ENCODE data around the gene CLCN2.

DNA sequence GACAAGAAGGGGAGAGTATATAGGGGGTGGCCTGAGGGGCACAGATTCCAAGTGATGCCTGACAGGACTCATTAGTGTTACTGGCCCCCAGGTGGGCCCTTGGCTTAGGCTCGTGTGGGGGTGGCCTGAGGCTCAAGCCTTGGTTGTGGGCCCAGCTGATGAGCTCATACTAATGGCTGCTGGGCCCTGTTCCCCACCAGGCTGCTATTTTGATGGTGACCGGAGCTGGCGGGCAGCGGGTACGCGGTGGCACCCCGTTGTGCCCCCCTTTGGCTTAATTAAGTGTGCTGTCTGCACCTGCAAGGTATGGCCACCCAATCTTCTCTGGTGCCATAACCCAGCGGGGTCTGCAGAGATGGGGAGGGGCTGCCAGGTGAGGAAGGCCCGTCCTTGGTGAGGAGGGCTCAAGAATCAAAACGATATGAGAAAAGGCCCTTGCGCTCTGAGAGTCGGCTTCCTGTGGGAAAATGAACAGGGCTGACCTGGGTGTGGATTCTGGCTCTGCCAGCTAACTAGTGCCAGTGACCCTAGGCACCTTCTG is 25.8 kb upstream of the CLCN2 start:
- TF ChIP-seq CTCF (IDR thresholded peaks at IDR 0.05) = no peak
- TF ChIP-seq POLR2A (IDR thresholded peaks at IDR 0.05; ENCODE audit: low read length) = no peak
- TF ChIP-seq FOSL2 (IDR thresholded peaks at IDR 0.05) = no peak
- TF ChIP-seq FOSL2 (CRISPR knock-in tag; IDR thresholded peaks at IDR 0.05) = no peak

Measured in A549 (cell line).